ENCODE data around the gene MLYCD.

Gene MLYCD

DNA sequence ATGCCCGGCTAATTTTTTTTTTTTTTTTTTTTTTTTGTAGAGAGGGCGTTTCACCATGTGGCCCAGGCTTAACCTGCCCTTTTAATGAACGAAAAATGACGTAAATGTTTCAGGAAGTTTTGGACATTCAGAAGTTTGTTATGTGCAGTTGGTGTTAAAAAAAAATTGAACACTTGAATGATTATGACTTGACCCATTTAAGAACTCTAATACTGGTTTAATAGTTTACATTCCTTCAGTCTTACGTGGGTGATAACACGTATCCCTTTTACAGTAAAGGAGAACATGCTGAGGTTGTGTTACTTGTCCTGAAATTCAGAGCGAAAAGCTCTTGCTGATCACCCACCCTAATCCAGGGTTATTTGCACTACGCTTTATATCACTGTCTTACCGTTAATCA is 1.7 kb downstream of the MLYCD start:
- Histone ChIP-seq H3K18ac (ENCODE audit: low read depth in 1 of 2, low read length in 2 of 2) (no peak overlapping the region), H2BK120ac (ENCODE audit: low read depth, low read length) (no peak overlapping the region), H4K91ac (ENCODE audit: low read length) (no peak overlapping the region), H3K14ac (ENCODE audit: low read length in 2 of 2) (no peak overlapping the region), H2AFZ (ENCODE audit: low read depth, low read length) (no peak overlapping the region), H3K23ac (ENCODE audit: low read length in 2 of 2) (no peak overlapping the region), H2AK5ac (ENCODE audit: low read length, severe bottlenecking) (no peak overlapping the region), H3K36me3 (ENCODE audit: control insufficient read depth in 1 of 2, insufficient read depth in 2 of 2, low read depth in 1 of 2, low read length in 2 of 2) (peaks cover 0 to 5% of the 10 kb centered on the region in 2 experiments), H3K4me1 (ENCODE audit: control insufficient read depth, insufficient read depth, low read depth, low read length) (peaks cover 11% of the 10 kb centered on the region), H2BK15ac (ENCODE audit: low read depth, poor library complexity, severe bottlenecking) (no peak overlapping the region), H3K4me3 (ENCODE audit: insufficient read depth in 1 of 2, low read depth in 1 of 2, low read length in 2 of 2) (no peak overlapping the region), H2BK12ac (ENCODE audit: low read length in 2 of 2) (no peak overlapping the region), H3K79me1 (replicated peaks; ENCODE audit: low read length, poor library complexity, severe bottlenecking) (peaks cover 25% of the 10 kb centered on the region), H3K9me3 (ENCODE audit: control insufficient read depth, low read length) (no peaks in the 10 kb centered on the region), H4K8ac (ENCODE audit: low read length) (no peak overlapping the region), H3K27me3 (ENCODE audit: control insufficient read depth in 1 of 2, insufficient read depth in 1 of 2, low read length in 2 of 2) (no peaks in the 10 kb centered on the region), H2BK5ac (ENCODE audit: low read depth, low read length, poor library complexity, severe bottlenecking) (no peak overlapping the region), H3K4ac (ENCODE audit: low read depth in 1 of 2, low read length in 2 of 2) (no peak overlapping the region), H3K9ac (ENCODE audit: low read length) (no peak overlapping the region), H3K4me2 (ENCODE audit: low read length, poor library complexity, severe bottlenecking) (no peak overlapping the region), H3K27ac (ENCODE audit: low read length, poor library complexity, severe bottlenecking) (no peak overlapping the region)
- DNase-seq = no peak
- 93% methylated on average over 7 of the region's 9 CpGs for WGBS

DNA sequence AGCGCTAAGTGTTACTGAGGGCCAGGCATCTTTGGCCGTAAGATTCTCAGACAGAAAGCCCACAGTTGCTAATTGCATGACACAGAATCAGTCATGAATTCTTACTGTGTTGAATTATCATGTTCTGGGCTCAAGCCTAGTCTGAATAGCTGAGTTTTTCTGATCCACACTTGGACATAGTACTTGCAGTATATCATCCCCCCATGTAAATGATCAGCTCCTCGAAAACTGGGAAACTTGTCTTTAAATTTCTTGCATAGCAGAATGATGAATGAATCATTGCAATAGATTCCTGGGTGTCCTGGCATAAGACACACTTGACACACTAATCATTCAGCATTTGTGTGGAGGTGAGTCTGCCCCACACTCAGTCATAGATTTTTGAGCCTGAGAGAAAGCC is 2.2 kb downstream of the MLYCD start:
- 100% methylated on average over 2 of the region's 3 CpGs for WGBS
- Histone ChIP-seq H3K36me3 (ENCODE audit: control insufficient read depth in 1 of 2, insufficient read depth in 2 of 2, low read depth in 1 of 2, low read length in 2 of 2) (peaks cover 0 to 7% of the 10 kb centered on the region in 2 experiments), H3K23ac (ENCODE audit: low read length in 2 of 2) (no peak overlapping the region), H3K4me3 (ENCODE audit: insufficient read depth in 1 of 2, low read depth in 1 of 2, low read length in 2 of 2) (no peak overlapping the region), H2BK12ac (ENCODE audit: low read length in 2 of 2) (no peak overlapping the region), H3K79me1 (replicated peaks; ENCODE audit: low read length, poor library complexity, severe bottlenecking) (peaks cover 29% of the 10 kb centered on the region), H3K27ac (ENCODE audit: low read length, poor library complexity, severe bottlenecking) (peak overlapping the region; percentile 35), H2BK15ac (ENCODE audit: low read depth, poor library complexity, severe bottlenecking) (no peak overlapping the region), H3K4me2 (ENCODE audit: low read length, poor library complexity, severe bottlenecking) (no peak overlapping the region), H3K4me1 (ENCODE audit: control insufficient read depth, insufficient read depth, low read depth, low read length) (peaks cover 11% of the 10 kb centered on the region), H4K8ac (ENCODE audit: low read length) (no peak overlapping the region), H2BK120ac (ENCODE audit: low read depth, low read length) (no peak overlapping the region), H3K9me3 (ENCODE audit: control insufficient read depth, low read length) (no peaks in the 10 kb centered on the region), H4K91ac (ENCODE audit: low read length) (no peak overlapping the region), H3K9ac (ENCODE audit: low read length) (no peak overlapping the region), H2AK5ac (ENCODE audit: low read length, severe bottlenecking) (no peak overlapping the region), H3K14ac (ENCODE audit: low read length in 2 of 2) (no peak overlapping the region), H2BK5ac (ENCODE audit: low read depth, low read length, poor library complexity, severe bottlenecking) (no peak overlapping the region), H2AFZ (ENCODE audit: low read depth, low read length) (no peak overlapping the region), H3K18ac (ENCODE audit: low read depth in 1 of 2, low read length in 2 of 2) (no peak overlapping the region), H3K27me3 (ENCODE audit: control insufficient read depth in 1 of 2, insufficient read depth in 1 of 2, low read length in 2 of 2) (no peaks in the 10 kb centered on the region), H3K4ac (ENCODE audit: low read depth in 1 of 2, low read length in 2 of 2) (no peak overlapping the region)
- DNase-seq = no peak

DNA sequence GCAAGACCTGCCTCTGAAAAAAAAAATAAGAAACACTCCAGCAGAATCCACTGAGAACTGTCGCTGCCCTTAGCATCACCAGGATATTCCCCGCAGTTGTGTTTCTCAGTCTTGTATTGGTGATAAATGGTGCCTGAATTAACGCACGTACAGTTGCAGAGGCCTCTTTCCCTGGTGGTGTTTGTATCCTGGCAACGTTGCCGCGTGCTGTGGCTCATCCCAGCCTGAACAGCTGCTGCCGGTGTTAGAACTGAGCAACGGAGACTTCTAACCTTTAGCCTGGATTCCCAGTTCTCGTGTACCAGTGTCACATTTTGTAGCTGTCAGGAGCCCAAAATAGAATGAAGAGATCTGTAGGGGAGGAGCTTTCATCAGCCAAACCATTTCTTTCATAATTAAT is 4.8 kb downstream of the MLYCD start:
- Histone ChIP-seq H2BK12ac (ENCODE audit: low read length in 2 of 2) (no peak overlapping the region), H3K14ac (ENCODE audit: low read length in 2 of 2) (no peak overlapping the region), H3K4ac (ENCODE audit: low read depth in 1 of 2, low read length in 2 of 2) (no peak overlapping the region), H3K4me3 (ENCODE audit: insufficient read depth in 1 of 2, low read depth in 1 of 2, low read length in 2 of 2) (peak overlapping the region in 1 of 2 experiments; percentile 10), H2AK5ac (ENCODE audit: low read length, severe bottlenecking) (no peak overlapping the region), H4K91ac (ENCODE audit: low read length) (no peak overlapping the region), H3K9ac (ENCODE audit: low read length) (peak overlapping the region; percentile 82), H3K23ac (ENCODE audit: low read length in 2 of 2) (no peak overlapping the region), H3K9me3 (ENCODE audit: control insufficient read depth, low read length) (no peaks in the 10 kb centered on the region), H4K8ac (ENCODE audit: low read length) (no peak overlapping the region), H3K4me2 (ENCODE audit: low read length, poor library complexity, severe bottlenecking) (no peak overlapping the region), H3K4me1 (ENCODE audit: control insufficient read depth, insufficient read depth, low read depth, low read length) (peaks cover 12% of the 10 kb centered on the region), H2BK15ac (ENCODE audit: low read depth, poor library complexity, severe bottlenecking) (no peak overlapping the region), H3K36me3 (ENCODE audit: control insufficient read depth in 1 of 2, insufficient read depth in 2 of 2, low read depth in 1 of 2, low read length in 2 of 2) (peaks cover 12 to 14% of the 10 kb centered on the region in 2 experiments), H3K79me1 (replicated peaks; ENCODE audit: low read length, poor library complexity, severe bottlenecking) (peaks cover 43% of the 10 kb centered on the region), H2AFZ (ENCODE audit: low read depth, low read length) (no peak overlapping the region), H3K27me3 (ENCODE audit: control insufficient read depth in 1 of 2, insufficient read depth in 1 of 2, low read length in 2 of 2) (no peaks in the 10 kb centered on the region), H3K18ac (ENCODE audit: low read depth in 1 of 2, low read length in 2 of 2) (no peak overlapping the region), H2BK5ac (ENCODE audit: low read depth, low read length, poor library complexity, severe bottlenecking) (no peak overlapping the region), H3K27ac (ENCODE audit: low read length, poor library complexity, severe bottlenecking) (no peak overlapping the region), H2BK120ac (ENCODE audit: low read depth, low read length) (no peak overlapping the region)
- 88% methylated on average over 9 of the region's 10 CpGs for WGBS
- peak; percentile 60 for DNase-seq

GRCh38 chr16:83906683-83907082 is 7.8 kb downstream of the MLYCD start:
- no peak overlapping the region for H3K23ac ChIP-seq (ENCODE audit: low read length in 2 of 2)
- H3K9me3 ChIP-seq (ENCODE audit: control insufficient read depth, low read length) = no peaks in the 10 kb centered on the region
- H2AFZ ChIP-seq (ENCODE audit: low read depth, low read length) = no peak overlapping the region
- no peak overlapping the region for H3K18ac ChIP-seq (ENCODE audit: low read depth in 1 of 2, low read length in 2 of 2)
- peak; percentile 44 for DNase-seq
- peaks cover 6% of the 10 kb centered on the region for H3K4me1 ChIP-seq (ENCODE audit: control insufficient read depth, insufficient read depth, low read depth, low read length)
- H3K27me3 ChIP-seq (ENCODE audit: control insufficient read depth in 1 of 2, insufficient read depth in 1 of 2, low read length in 2 of 2) = no peaks in the 10 kb centered on the region
- no peak overlapping the region for H2BK120ac ChIP-seq (ENCODE audit: low read depth, low read length)
- no peak overlapping the region for H3K14ac ChIP-seq (ENCODE audit: low read length in 2 of 2)
- no peak overlapping the region for H2BK12ac ChIP-seq (ENCODE audit: low read length in 2 of 2)
- no peak overlapping the region for H2BK5ac ChIP-seq (ENCODE audit: low read depth, low read length, poor library complexity, severe bottlenecking)
- H3K4me3 ChIP-seq (ENCODE audit: insufficient read depth in 1 of 2, low read depth in 1 of 2, low read length in 2 of 2) = no peak overlapping the region
- WGBS = 67% methylated on average over 5 of the region's 8 CpGs
- H3K9ac ChIP-seq (ENCODE audit: low read length) = no peak overlapping the region
- no peak overlapping the region for H2BK15ac ChIP-seq (ENCODE audit: low read depth, poor library complexity, severe bottlenecking)
- H3K27ac ChIP-seq (ENCODE audit: low read length, poor library complexity, severe bottlenecking) = no peak overlapping the region
- H3K4ac ChIP-seq (ENCODE audit: low read depth in 1 of 2, low read length in 2 of 2) = no peak overlapping the region
- no peak overlapping the region for H3K4me2 ChIP-seq (ENCODE audit: low read length, poor library complexity, severe bottlenecking)
- no peak overlapping the region for H4K91ac ChIP-seq (ENCODE audit: low read length)
- no peak overlapping the region for H2AK5ac ChIP-seq (ENCODE audit: low read length, severe bottlenecking)
- no peak overlapping the region for H4K8ac ChIP-seq (ENCODE audit: low read length)
- peaks cover 30 to 31% of the 10 kb centered on the region in 2 experiments for H3K36me3 ChIP-seq (ENCODE audit: control insufficient read depth in 1 of 2, insufficient read depth in 2 of 2, low read depth in 1 of 2, low read length in 2 of 2)
- peaks cover 40% of the 10 kb centered on the region for H3K79me1 ChIP-seq (replicated peaks; ENCODE audit: low read length, poor library complexity, severe bottlenecking)
